CD4-positive, alpha-beta memory T cell (primary cell): Measurements from ENCODE around the gene OR2V2. TPM values are rescaled to one million over a fixed set of nuclear protein-coding genes. Genes with fewer than 3 reads are reported as not detected.

Experiments
- CTCF ChIA-PET: fragments of 350-600 bp; sonication (Branson Sonifier 250); formaldehyde crosslinking; loops from one replicate; lab custom pipeline; 2021; ENCODE audit warnings: inconsistent platforms; ENCODE audit not compliant: partially characterized antibody; lab: Charles Lee
- POLR2A ChIA-PET: fragments of 350-600 bp; sonication (Branson Sonifier 250); formaldehyde crosslinking; loops from one replicate; lab custom pipeline; 2021; ENCODE audit not compliant: partially characterized antibody; lab: Charles Lee
- DNase-seq, 5 donors: peaks; one replicate each; pipeline versions ENCODE4 v3.0.0 to v3.0.0-alpha.2; 2020 to 2022; ENCODE audit warnings: mixed read lengths in 1 of 5
- H3K27ac ChIP-seq: one replicate; pipeline ENCODE4 v1.7.0; 2013; ENCODE audit warnings: low read depth, low read length
- H3K27me3 ChIP-seq: 2 replicates; pipeline ENCODE4 v1.7.0; 2013; ENCODE audit warnings: mild to moderate bottlenecking, low read length, moderate library complexity; ENCODE audit not compliant: insufficient read depth
- H3K36me3 ChIP-seq: 2 replicates; pipeline ENCODE4 v1.7.0; 2013; ENCODE audit warnings: mild to moderate bottlenecking, low read length, moderate library complexity; ENCODE audit not compliant: insufficient read depth
- H3K4me1 ChIP-seq: 2 replicates; pipeline ENCODE4 v1.7.0; 2013; ENCODE audit warnings: mild to moderate bottlenecking, low read length, moderate library complexity; ENCODE audit not compliant: insufficient read depth
- H3K4me3 ChIP-seq, 2 donors: one replicate each; pipeline ENCODE4 v1.7.0; 2013; ENCODE audit warnings: low read length in 2 of 2, mild to moderate bottlenecking in 1 of 2
- H3K9me3 ChIP-seq, 2 donors: one replicate each; pipeline ENCODE4 v1.7.0; 2013; ENCODE audit warnings: low read length in 2 of 2, control low read depth in 1 of 2; ENCODE audit not compliant: control insufficient read depth in 1 of 2
- H3K27ac Mint-ChIP-seq, 7 donors: one replicate each; pipeline ENCODE4 v1.8.0; 2020 to 2021; ENCODE audit warnings: mixed read lengths in 7 of 7, mild to moderate bottlenecking in 6 of 7, inconsistent platforms in 3 of 7, moderate library complexity in 3 of 7
- H3K27me3 Mint-ChIP-seq, 2 donors: one replicate each; pipeline ENCODE4 v1.8.0; 2020 to 2021; ENCODE audit warnings: mixed read lengths in 2 of 2
- H3K36me3 Mint-ChIP-seq, 2 donors: one replicate each; pipeline ENCODE4 v1.8.0; 2020 to 2021; ENCODE audit warnings: mixed read lengths in 2 of 2, inconsistent platforms in 1 of 2, mild to moderate bottlenecking in 1 of 2
- H3K4me1 Mint-ChIP-seq, 4 donors: one replicate each; pipeline ENCODE4 v1.8.0; 2020 to 2021; ENCODE audit warnings: mixed read lengths in 4 of 4, mild to moderate bottlenecking in 1 of 4
- H3K4me3 Mint-ChIP-seq, 8 donors: one replicate each; pipeline ENCODE4 v1.8.0; 2020 to 2021; ENCODE audit warnings: mixed read lengths in 8 of 8, mild to moderate bottlenecking in 7 of 8, moderate library complexity in 6 of 8, inconsistent platforms in 3 of 8
- H3K9me3 Mint-ChIP-seq, 8 donors: one replicate each; pipeline ENCODE4 v1.8.0; 2020 to 2021; ENCODE audit warnings: mixed read lengths in 8 of 8, mild to moderate bottlenecking in 5 of 8, inconsistent platforms in 3 of 8, moderate library complexity in 1 of 8
- intact Hi-C: fragments of 100-400 bp; cut with micrococcal nuclease; formaldehyde crosslinking; loops from one replicate; pipeline ENCODE4 v1.15.1; 2023
- polyA plus RNA-seq, 2 donors: library from polyadenylated mRNA; unstranded; fragments of 300-500 nt; fragmentation: Illumina TruSeq; gene quantifications; one replicate each; pipeline ENCODE4 v1.2.3, GENCODE V29; 2021
- total RNA-seq, 2 experiments: library from RNA; stranded (reverse); gene quantifications; one replicate each; pipeline ENCODE4 v1.2.3, GENCODE V29; 2021

OR2V2 gene
- total and polyA plus RNA-seq, 4 experiments from 2014 or later = not detected

GRCh38 chr5:181149806-181150733, 2.7 kb downstream of the OR2V2 start:
- H3K9me3 Mint-ChIP-seq = peaks cover 0 to 2% (median 0%) of the 10 kb centered on the region in 8 donors
- H3K36me3 ChIP-seq = no peaks in the 10 kb centered on the region
- no peaks in the 10 kb centered on the region for H3K36me3 Mint-ChIP-seq
- ChIA-PET CTCF (no interaction called here), POLR2A (no interaction called here)
- intact Hi-C loops = no loop called here
- H3K4me1 ChIP-seq = peaks cover 4% of the 10 kb centered on the region
- peaks cover 20 to 37% of the 10 kb centered on the region in 2 donors for H3K27me3 Mint-ChIP-seq
- peaks cover 0 to 6% (median 1%) of the 10 kb centered on the region in 4 donors for H3K4me1 Mint-ChIP-seq
- H3K9me3 ChIP-seq = no peaks in the 10 kb centered on the region
- no peak for DNase-seq
- no peaks in the 10 kb centered on the region for H3K27me3 ChIP-seq
- H3K27ac Mint-ChIP-seq = no peak overlapping the region
- no peak overlapping the region for H3K27ac ChIP-seq
- H3K4me3 Mint-ChIP-seq = no peak overlapping the region
- no peak overlapping the region for H3K4me3 ChIP-seq

- Mint-ChIP-seq H3K9me3 (peaks cover 0 to 2% (median 0%) of the 10 kb centered on the region in 8 donors), H3K27ac (no peak overlapping the region), H3K36me3 (no peaks in the 10 kb centered on the region), H3K27me3 (peaks cover 20 to 36% of the 10 kb centered on the region in 2 donors), H3K4me1 (peaks cover 0 to 6% (median 1%) of the 10 kb centered on the region in 4 donors), H3K4me3 (no peak overlapping the region)
- H3K4me1 ChIP-seq = peaks cover 4% of the 10 kb centered on the region
- no peaks in the 10 kb centered on the region for H3K36me3 ChIP-seq
- ChIA-PET POLR2A (no interaction called here), CTCF (no interaction called here)
- no peak overlapping the region for H3K4me3 ChIP-seq
- no peak for DNase-seq
- no peaks in the 10 kb centered on the region for H3K9me3 ChIP-seq
- no peak overlapping the region for H3K27ac ChIP-seq
- intact Hi-C loops = no loop called here
- no peaks in the 10 kb centered on the region for H3K27me3 ChIP-seq
Measured at GRCh38 chr5:181151146-181151545, 3.8 kb downstream of the OR2V2 start.

- intact Hi-C loops = no loop called here
Measured at GRCh38 chr5:181152406-181152805, 5.0 kb downstream of the OR2V2 start.

GRCh38 chr5:181153814-181154213, 6.4 kb downstream of the OR2V2 start:
- H3K4me1 ChIP-seq = peaks cover 4% of the 10 kb centered on the region
- no peaks in the 10 kb centered on the region for H3K9me3 ChIP-seq
- Mint-ChIP-seq H3K9me3 (peaks cover 0 to 2% (median 0%) of the 10 kb centered on the region in 8 donors), H3K4me3 (no peak overlapping the region), H3K27ac (no peak overlapping the region), H3K4me1 (peaks cover 0 to 6% (median 1%) of the 10 kb centered on the region in 4 donors), H3K36me3 (no peaks in the 10 kb centered on the region), H3K27me3 (peaks cover 13 to 24% of the 10 kb centered on the region in 2 donors)
- no peaks in the 10 kb centered on the region for H3K27me3 ChIP-seq
- no peaks in the 10 kb centered on the region for H3K36me3 ChIP-seq
- ChIA-PET POLR2A (no interaction called here), CTCF (no interaction called here)
- H3K4me3 ChIP-seq = no peak overlapping the region
- intact Hi-C loops = no loop called here
- DNase-seq = no peak
- no peak overlapping the region for H3K27ac ChIP-seq

More at GRCh38 chr5:181152406-181152805, 5.0 kb downstream of the OR2V2 start:
- H3K4me3 ChIP-seq = no peak overlapping the region
- no peak overlapping the region for H3K27ac Mint-ChIP-seq
- no peaks in the 10 kb centered on the region for H3K27me3 ChIP-seq
- POLR2A ChIA-PET = no interaction called here
- no peak for DNase-seq
- CTCF ChIA-PET = no interaction called here
- peaks cover 0 to 6% (median 1%) of the 10 kb centered on the region in 4 donors for H3K4me1 Mint-ChIP-seq
- peaks cover 4% of the 10 kb centered on the region for H3K4me1 ChIP-seq
- no peak overlapping the region for H3K4me3 Mint-ChIP-seq
- no peaks in the 10 kb centered on the region for H3K9me3 ChIP-seq
- no peaks in the 10 kb centered on the region for H3K36me3 Mint-ChIP-seq
- peaks cover 0 to 2% (median 0%) of the 10 kb centered on the region in 8 donors for H3K9me3 Mint-ChIP-seq
- H3K27me3 Mint-ChIP-seq = peaks cover 18 to 34% of the 10 kb centered on the region in 2 donors
- no peak overlapping the region for H3K27ac ChIP-seq
- H3K36me3 ChIP-seq = no peaks in the 10 kb centered on the region

- Mint-ChIP-seq H3K4me1 (peaks cover 12 to 21% (median 16%) of the 10 kb centered on the region in 4 donors), H3K36me3 (no peaks in the 10 kb centered on the region), H3K27me3 (peaks cover 4 to 17% of the 10 kb centered on the region in 2 donors), H3K9me3 (peaks cover 0 to 2% (median 0%) of the 10 kb centered on the region in 8 donors), H3K27ac (no peak overlapping the region), H3K4me3 (no peak overlapping the region)
- intact Hi-C loops = loop anchor here (5.0 kb wide), 1 partner anchor 354 kb away; the partner anchor contains the start of gene MGAT1
- CTCF ChIA-PET = interaction anchor here (0.8 kb wide), 1 partner anchor 372 kb away, joined by 3 read pairs; no protein-coding TSS in a partner anchor
- Histone ChIP-seq H3K36me3 (no peaks in the 10 kb centered on the region), H3K4me3 (no peak overlapping the region), H3K4me1 (peaks cover 25% of the 10 kb centered on the region), H3K27ac (no peak overlapping the region), H3K27me3 (no peaks in the 10 kb centered on the region), H3K9me3 (no peaks in the 10 kb centered on the region)
- DNase-seq = no peak
- POLR2A ChIA-PET = no interaction called here
Measured at GRCh38 chr5:181156758-181157157, 9.4 kb downstream of the OR2V2 start.

GRCh38 chr5:181158869-181159268, 11.5 kb downstream of the OR2V2 start:
- ChIA-PET CTCF (interaction anchor here (1.4 to 2.5 kb wide), 3 partner anchors 14 to 374 kb away, joined by 3 to 11 read pairs (median 4); no protein-coding TSS in a partner anchor), POLR2A (no interaction called here)
- intact Hi-C loops = loop anchor here (1.0 to 5.0 kb wide), 4 partner anchors 24 to 375 kb away; partner anchors contain the start of gene MGAT1
- Mint-ChIP-seq H3K4me1 (peaks cover 14 to 34% (median 21%) of the 10 kb centered on the region in 4 donors), H3K9me3 (peaks cover 0 to 4% (median under 1%) of the 10 kb centered on the region in 8 donors), H3K27ac (peak overlapping the region in 5 of 7 donors; percentile 22 to 97 (median 92)), H3K27me3 (peaks cover 7 to 28% of the 10 kb centered on the region in 2 donors), H3K4me3 (peak overlapping the region in 1 of 8 donors; percentile 74), H3K36me3 (peaks cover 0 to 2% of the 10 kb centered on the region in 2 donors)
- no peak overlapping the region for H3K4me3 ChIP-seq
- no peak for DNase-seq
- peaks cover 25% of the 10 kb centered on the region for H3K4me1 ChIP-seq
- no peaks in the 10 kb centered on the region for H3K27me3 ChIP-seq
- no peaks in the 10 kb centered on the region for H3K9me3 ChIP-seq
- no peaks in the 10 kb centered on the region for H3K36me3 ChIP-seq
- no peak overlapping the region for H3K27ac ChIP-seq
